Brain microvascular endothelial cell (primary cell): ENCODE results near the gene COA7.

Source experiments
- DNase-seq: peaks from one replicate; pipeline ENCODE4 v3.0.0-alpha.2; 2020
- H3K27ac ChIP-seq: fragments of 250-450 bp; sonication (Bioruptor Pico); 2 replicates; pipeline ENCODE4 v1.5.1; 2020; ENCODE audit warnings: mild to moderate bottlenecking, moderate library complexity
- H3K27me3 ChIP-seq: fragments of 250-450 bp; sonication (Bioruptor Pico); replicated peaks from 2 replicates; pipeline ENCODE4 v1.5.1; 2020; ENCODE audit warnings: mild to moderate bottlenecking
- H3K36me3 ChIP-seq: fragments of 250-450 bp; sonication (Bioruptor Pico); replicated peaks from 2 replicates; pipeline ENCODE4 v1.5.1; 2020; ENCODE audit warnings: mild to moderate bottlenecking
- H3K4me3 ChIP-seq: 2 replicates; pipeline ENCODE4 v1.5.1; 2011; ENCODE audit warnings: low read depth, mild to moderate bottlenecking, control low read depth, low read length, moderate library complexity
- CTCF ChIP-seq: IDR thresholded peaks from 2 replicates; pipeline ENCODE4 v1.5.1; 2011; ENCODE audit warnings: low read depth, mild to moderate bottlenecking, moderate library complexity, low read length, control low read depth, inconsistent platforms; ENCODE audit errors: missing control alignments
- in situ Hi-C: cut with HindIII; loops from 2 replicates; pipeline ENCODE4 v1.10.0; 2017; ENCODE audit warnings: low sequenced_read_pairs, low pct_ligation_motif_present

The COA7 gene

GRCh38 chr1:52684545-52684944 is 13.6 kb downstream of the COA7 start:
- in situ Hi-C loops = no loop called here
- Histone ChIP-seq H3K27me3 (no peaks in the 10 kb centered on the region), H3K27ac (no peak overlapping the region), H3K4me3 (no peak overlapping the region), H3K36me3 (peaks cover 18% of the 10 kb centered on the region)
- no peak for DNase-seq
- TF ChIP-seq CTCF = no peak

DNA sequence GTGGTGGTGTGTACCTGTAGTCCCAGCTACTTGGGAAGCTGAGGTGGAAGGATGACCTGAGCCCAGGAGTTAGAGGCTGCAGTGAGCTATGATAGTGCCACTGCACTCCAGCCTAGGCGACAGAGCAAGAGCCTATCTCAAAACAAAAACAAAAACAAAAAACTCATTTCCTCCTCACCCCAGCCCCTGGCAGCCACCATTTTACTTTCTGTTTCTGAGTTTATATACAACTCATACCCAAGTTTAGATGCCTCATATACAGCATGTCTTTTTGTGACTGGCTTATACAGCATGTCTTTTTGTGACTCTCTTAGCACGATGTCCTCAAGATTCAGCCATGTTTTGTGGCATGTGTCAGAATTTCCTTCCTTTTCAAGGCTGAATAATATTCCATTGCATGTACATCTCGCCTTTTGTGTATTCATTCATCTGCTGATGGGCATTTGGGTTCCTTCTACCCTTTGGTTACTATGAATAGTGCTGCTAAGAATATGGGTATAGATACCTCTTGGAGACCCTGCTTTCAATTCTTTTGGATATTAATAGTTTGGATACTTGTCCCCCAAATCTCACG is 14.7 kb downstream of the COA7 start:
- no peak overlapping the region for H3K27ac ChIP-seq
- H3K36me3 ChIP-seq = peaks cover 17% of the 10 kb centered on the region
- no peak for TF ChIP-seq CTCF
- no peaks in the 10 kb centered on the region for H3K27me3 ChIP-seq
- H3K4me3 ChIP-seq = no peak overlapping the region
- in situ Hi-C loops = no loop called here
- no peak for DNase-seq

- DNase-seq = no peak
- TF ChIP-seq CTCF = no peak
Measured at GRCh38 chr1:52681136-52681535, 17.0 kb downstream of the COA7 start.

GRCh38 chr1:52680353-52680752 is 17.8 kb downstream of the COA7 start:
- no peak for TF ChIP-seq CTCF
- Histone ChIP-seq H3K4me3 (no peak overlapping the region), H3K27me3 (no peaks in the 10 kb centered on the region), H3K27ac (no peak overlapping the region), H3K36me3 (no peaks in the 10 kb centered on the region)
- in situ Hi-C loops = no loop called here
- DNase-seq = no peak

More at GRCh38 chr1:52681136-52681535, 17.0 kb downstream of the COA7 start:
- Histone ChIP-seq H3K36me3 (peaks cover 4% of the 10 kb centered on the region), H3K4me3 (no peak overlapping the region), H3K27me3 (no peaks in the 10 kb centered on the region), H3K27ac (no peak overlapping the region)
- in situ Hi-C loops = no loop called here

GRCh38 chr1:52679498-52679897 is 18.6 kb downstream of the COA7 start:
- in situ Hi-C loops = no loop called here
- TF ChIP-seq CTCF = no peak
- H3K27me3 ChIP-seq = no peaks in the 10 kb centered on the region
- H3K36me3 ChIP-seq = no peaks in the 10 kb centered on the region
- H3K4me3 ChIP-seq = no peak overlapping the region
- no peak overlapping the region for H3K27ac ChIP-seq
- no peak for DNase-seq

GRCh38 chr1:52679048-52679447 is 19.1 kb downstream of the COA7 start:
- Histone ChIP-seq H3K4me3 (no peak overlapping the region), H3K27ac (no peak overlapping the region), H3K27me3 (no peaks in the 10 kb centered on the region), H3K36me3 (no peaks in the 10 kb centered on the region)
- in situ Hi-C loops = no loop called here
- DNase-seq = no peak
- TF ChIP-seq CTCF = no peak
